ENCODE measurements around the gene PPFIA4. TPM values are rescaled to one million over a fixed set of nuclear protein-coding genes. Genes with fewer than 3 reads are reported as not detected.

Gene PPFIA4
- total RNA-seq, 4 donors from 2014 or later: under 0.01 to 24.6 (median 0.30) TPM

- Histone ChIP-seq H3K27ac (peak overlapping the region in 3 of 4 donors; percentile 18 to 72 (median 51)), H3K9me3 (no peaks in the 10 kb centered on the region), H3K4me3 (peak overlapping the region in 1 of 4 donors; percentile 55), H3K27me3 (no peaks in the 10 kb centered on the region), H3K4me1 (peaks cover 0 to 17% (median 8%) of the 10 kb centered on the region in 4 donors), H3K36me3 (peaks cover 3 to 38% (median 9%) of the 10 kb centered on the region in 3 donors)
- TF ChIP-seq CTCF (IDR thresholded peaks at IDR 0.05) (no peak), EP300 (IDR thresholded peaks at IDR 0.05) (no peak), POLR2A (IDR thresholded peaks at IDR 0.05) (no peak)
- no peak for DNase-seq (ENCODE audit: low spot score in 2 of 2)
Observed at GRCh38 chr1:203025686-203026030, 633 bp upstream of the PPFIA4 start.

- no peaks in the 10 kb centered on the region for H3K9me3 ChIP-seq
- peak overlapping the region in 1 of 4 donors; percentile 72 for H3K27ac ChIP-seq
- H3K4me1 ChIP-seq: peaks cover 0 to 17% (median 8%) of the 10 kb centered on the region in 4 donors
- TF ChIP-seq EP300 (IDR thresholded peaks at IDR 0.05): no peak
- no peak for TF ChIP-seq CTCF (IDR thresholded peaks at IDR 0.05)
- no peak for TF ChIP-seq POLR2A (IDR thresholded peaks at IDR 0.05)
- H3K4me3 ChIP-seq: peak overlapping the region; percentile 24 to 55 (median 38)
- no peak for DNase-seq (ENCODE audit: low spot score in 2 of 2)
- H3K36me3 ChIP-seq: peaks cover 3 to 24% (median 8%) of the 10 kb centered on the region in 3 donors
- H3K27me3 ChIP-seq: no peaks in the 10 kb centered on the region
- 9 to 10% methylated on average over 41 to 46 of the region's 46 CpGs for WGBS, 2 donors
Observed at GRCh38 chr1:203026666-203027663, 674 bp downstream of the PPFIA4 start.

GRCh38 chr1:203028067-203028783 is 1.9 kb downstream of the PPFIA4 start:
- H3K4me1 ChIP-seq: peaks cover 0 to 17% (median 8%) of the 10 kb centered on the region in 4 donors
- DNase-seq (ENCODE audit: low spot score in 2 of 2): no peak
- H3K4me3 ChIP-seq: no peak overlapping the region
- H3K27ac ChIP-seq: no peak overlapping the region
- TF ChIP-seq POLR2A (IDR thresholded peaks at IDR 0.05) (no peak), EP300 (IDR thresholded peaks at IDR 0.05) (no peak), CTCF (IDR thresholded peaks at IDR 0.05) (no peak)
- no peaks in the 10 kb centered on the region for H3K9me3 ChIP-seq
- no peaks in the 10 kb centered on the region for H3K27me3 ChIP-seq
- WGBS, 2 donors: 81% methylated on average over 9 of the region's 9 CpGs
- peaks cover 0 to 17% (median 4%) of the 10 kb centered on the region in 3 donors for H3K36me3 ChIP-seq

- 45 to 49% methylated on average over 10 to 13 of the region's 13 CpGs for WGBS, 2 donors
- H3K4me3 ChIP-seq: no peak overlapping the region
- H3K9me3 ChIP-seq: no peaks in the 10 kb centered on the region
- H3K36me3 ChIP-seq: peaks cover 0 to 11% (median 2%) of the 10 kb centered on the region in 3 donors
- H3K27ac ChIP-seq: no peak overlapping the region
- no peak for DNase-seq (ENCODE audit: low spot score in 2 of 2)
- H3K4me1 ChIP-seq: peaks cover 0 to 17% (median 8%) of the 10 kb centered on the region in 4 donors
- no peaks in the 10 kb centered on the region for H3K27me3 ChIP-seq
- TF ChIP-seq EP300 (IDR thresholded peaks at IDR 0.05): no peak
- no peak for TF ChIP-seq CTCF (IDR thresholded peaks at IDR 0.05)
- no peak for TF ChIP-seq POLR2A (IDR thresholded peaks at IDR 0.05)
Observed at GRCh38 chr1:203028784-203029553, 2.7 kb downstream of the PPFIA4 start.
